GM12878 (cell line): ENCODE measurements around the gene RPL13A. TPM values are rescaled to one million over a fixed set of nuclear protein-coding genes. Genes with fewer than 3 reads are reported as not detected.

Source experiments
- IRF4 ChIP-seq: IDR thresholded peaks from 2 replicates; pipeline ENCODE4 v1.6.1; 2011; ENCODE audit warnings: low read depth, low read length
- MXI1 ChIP-seq: fragments of 150-350 bp; IDR thresholded peaks from 2 replicates; pipeline ENCODE4 v1.6.1; 2011; ENCODE audit warnings: low read depth, mild to moderate bottlenecking, inconsistent platforms, low read length, improper control_type of control experiment
- MYB ChIP-seq: fragments of 150-350 bp; IDR thresholded peaks from 2 replicates; pipeline ENCODE4 v1.6.1; 2014; ENCODE audit warnings: mild to moderate bottlenecking, low read depth, low read length, borderline replicate concordance
- NFXL1 ChIP-seq: fragments of 450-650 bp; IDR thresholded peaks from 2 replicates; pipeline ENCODE4 v1.6.1; 2017; ENCODE audit warnings: antibody characterized with exemption, mild to moderate bottlenecking, borderline replicate concordance
- ZBTB4 ChIP-seq: fragments of 450-650 bp; formaldehyde crosslinking; IDR thresholded peaks from 2 replicates; pipeline ENCODE4 v1.4.0; 2022; ENCODE audit warnings: mild to moderate bottlenecking, moderate library complexity
- ZNF274 ChIP-seq: IDR thresholded peaks from one replicate; pipeline ENCODE4 v1.8.0; 2011; ENCODE audit not compliant: insufficient read length, insufficient read depth
- ZNF592 ChIP-seq: fragments of 450-650 bp; IDR thresholded peaks from 2 replicates; pipeline ENCODE4 v1.6.1; 2017; ENCODE audit warnings: mild to moderate bottlenecking, moderate library complexity
- ZZZ3 ChIP-seq: IDR thresholded peaks from 2 replicates; pipeline ENCODE4 v1.6.1; 2011; ENCODE audit warnings: low read depth; ENCODE audit not compliant: control insufficient read depth, insufficient read length
- polyA plus RNA-seq, 11 experiments: library from polyadenylated mRNA; depleted of rRNA in 4 of 11; unstranded in 6 of 11; stranded (reverse) in 5 of 11; fragments of >200 nt; fragmentation: Nextera tagmentation in 4 of 11; fragmentation: Illumina TruSeq in 1 of 11; extraction: Ambion mirVana in 4 of 11; extraction: Trizol in 1 of 11; gene quantifications; 1 replicate in 1 of 11; 2 replicates in 10 of 11; pipeline versions ENCODE4 v1.2.1 to v1.2.3, GENCODE V29; 2011 to 2016; ENCODE audit warnings: inconsistent platforms in 2 of 11, missing spikeins in 2 of 11, low read depth in 1 of 11
- total RNA-seq, 4 experiments: library from RNA; depleted of rRNA in 3 of 4; stranded (reverse); fragments of >200 nt in 3 of 4; fragmentation: Illumina TruSeq in 1 of 4; extraction: Trizol in 1 of 4; gene quantifications; 2 replicates each; pipeline versions ENCODE4 v1.2.1 to v1.2.3, GENCODE V29; 2013 to 2021

RPL13A gene
- total and polyA plus RNA-seq, 10 of the 15 experiments (the other 5 are each of a cell fraction or from before 2014, with no cell fraction given) = 1,426 to 8,961 (median 4,266) TPM

- TF ChIP-seq ZNF592 (peak; percentile 100), MYB (no peak), MXI1 (peak; percentile 69; the same call in 1 of the 2 replicates), NFXL1 (no peak), ZNF274 (no peak), IRF4 (no peak), ZBTB4 (CRISPR knock-in tag) (no peak), ZZZ3 (no peak)
Measured at GRCh38 chr19:49451430-49452181, 35.8 kb upstream of the RPL13A start, which contains the start of gene PIH1D1 (continued).
